Measurements from ENCODE around the gene ARHGAP4. TPM values are rescaled to one million over a fixed set of nuclear protein-coding genes. Genes with fewer than 3 reads are reported as not detected.

The ARHGAP4 gene
- total and polyA plus RNA-seq, 11 donors = 6.8 to 55.8 (median 12.9) TPM

DNA sequence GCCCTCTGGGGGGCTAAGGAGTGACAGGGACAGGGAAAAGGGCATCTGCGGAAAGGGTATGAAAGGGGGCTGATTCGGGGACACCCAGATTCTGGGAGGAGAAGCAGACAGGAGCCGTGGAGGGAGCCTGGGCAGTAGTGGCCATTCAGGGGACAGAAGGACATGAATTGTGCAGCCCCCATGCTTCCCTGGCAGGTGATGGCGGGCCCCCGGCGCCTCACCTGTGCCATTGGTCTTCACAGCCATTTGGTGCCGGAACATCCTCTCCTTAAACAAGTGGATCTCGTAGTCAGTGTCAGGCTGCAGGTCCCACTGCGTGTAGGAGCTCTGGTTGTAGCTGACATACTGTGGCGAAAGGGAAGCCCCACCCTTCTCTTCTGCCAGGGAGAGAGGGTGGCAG, 62.0 kb downstream of the ARHGAP4 start:
- WGBS, 4 donors = 83 to 91% (median 86%) methylated on average over 10 of the region's 10 CpGs
- intact Hi-C loops (cut with DNase I) = no loop called here

DNA sequence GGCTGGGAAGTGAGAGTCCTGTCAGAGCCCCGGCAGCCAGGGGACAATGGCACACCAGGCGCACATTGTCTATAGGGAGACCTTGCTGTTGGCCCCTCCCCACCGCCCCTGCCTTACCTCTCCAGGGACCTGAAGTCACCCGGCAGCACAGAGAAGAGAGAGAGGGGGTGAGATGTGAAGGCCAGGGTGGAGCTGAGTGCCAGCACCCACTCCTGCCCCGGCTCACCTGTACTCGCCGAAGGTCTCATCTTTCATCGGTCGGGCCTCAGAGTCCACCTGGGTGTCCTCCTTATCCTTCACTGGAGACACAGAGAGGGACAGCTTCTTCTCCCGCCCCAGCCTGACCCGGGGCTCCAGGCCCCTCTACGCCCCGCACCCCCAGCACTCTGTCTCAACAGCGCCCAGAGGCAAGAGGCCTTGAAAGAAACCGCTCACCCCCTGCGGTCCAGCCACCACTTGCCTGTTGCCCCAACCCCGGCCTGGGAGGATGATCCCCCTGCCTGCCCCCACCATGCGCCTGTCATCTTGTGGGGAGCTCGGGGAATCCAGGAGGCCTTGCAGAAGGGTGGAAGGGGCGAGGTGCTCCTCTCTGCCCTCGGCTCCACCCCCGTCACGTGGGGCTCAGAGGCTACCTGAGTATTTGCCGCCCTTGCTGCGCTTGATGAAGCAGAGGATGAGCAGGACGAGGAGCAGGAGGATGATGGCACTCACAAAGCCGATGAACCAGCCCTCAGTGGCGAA, 62.6 kb downstream of the ARHGAP4 start:
- Histone ChIP-seq H3K27ac (no peak overlapping the region), H3K4me1 (no peaks in the 10 kb centered on the region), H3K36me3 (no peaks in the 10 kb centered on the region), H3K4me3 (no peak overlapping the region), H3K9me3 (no peaks in the 10 kb centered on the region), H3K27me3 (peaks cover 0 to 31% (median 0%) of the 10 kb centered on the region in 9 donors)
- TF ChIP-seq, protein P1, sequence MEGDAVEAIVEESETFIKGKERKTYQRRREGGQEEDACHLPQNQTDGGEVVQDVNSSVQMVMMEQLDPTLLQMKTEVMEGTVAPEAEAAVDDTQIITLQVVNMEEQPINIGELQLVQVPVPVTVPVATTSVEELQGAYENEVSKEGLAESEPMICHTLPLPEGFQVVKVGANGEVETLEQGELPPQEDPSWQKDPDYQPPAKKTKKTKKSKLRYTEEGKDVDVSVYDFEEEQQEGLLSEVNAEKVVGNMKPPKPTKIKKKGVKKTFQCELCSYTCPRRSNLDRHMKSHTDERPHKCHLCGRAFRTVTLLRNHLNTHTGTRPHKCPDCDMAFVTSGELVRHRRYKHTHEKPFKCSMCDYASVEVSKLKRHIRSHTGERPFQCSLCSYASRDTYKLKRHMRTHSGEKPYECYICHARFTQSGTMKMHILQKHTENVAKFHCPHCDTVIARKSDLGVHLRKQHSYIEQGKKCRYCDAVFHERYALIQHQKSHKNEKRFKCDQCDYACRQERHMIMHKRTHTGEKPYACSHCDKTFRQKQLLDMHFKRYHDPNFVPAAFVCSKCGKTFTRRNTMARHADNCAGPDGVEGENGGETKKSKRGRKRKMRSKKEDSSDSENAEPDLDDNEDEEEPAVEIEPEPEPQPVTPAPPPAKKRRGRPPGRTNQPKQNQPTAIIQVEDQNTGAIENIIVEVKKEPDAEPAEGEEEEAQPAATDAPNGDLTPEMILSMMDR (IDR thresholded peaks at IDR 0.05) = no peak
- no peak for TF ChIP-seq POLR2A (IDR thresholded peaks at IDR 0.05)
- WGBS, 4 donors = 70 to 75% (median 73%) methylated on average over 20 to 28 of the region's 28 CpGs
- intact Hi-C loops (cut with DNase I) = no loop called here
- ATAC-seq (no peak), DNase-seq (no peak)

More for the DNA sequence above, 62.0 kb downstream of the ARHGAP4 start:
- Histone ChIP-seq H3K27me3 (peaks cover 0 to 25% (median 0%) of the 10 kb centered on the region in 9 donors), H3K4me1 (no peaks in the 10 kb centered on the region), H3K36me3 (no peaks in the 10 kb centered on the region), H3K9me3 (no peaks in the 10 kb centered on the region), H3K27ac (no peak overlapping the region), H3K4me3 (no peak overlapping the region)
- TF ChIP-seq, protein P1 (IDR thresholded peaks at IDR 0.05) = no peak
- TF ChIP-seq POLR2A (IDR thresholded peaks at IDR 0.05) = no peak
- no peak for ATAC-seq
- DNase-seq = no peak

DNA sequence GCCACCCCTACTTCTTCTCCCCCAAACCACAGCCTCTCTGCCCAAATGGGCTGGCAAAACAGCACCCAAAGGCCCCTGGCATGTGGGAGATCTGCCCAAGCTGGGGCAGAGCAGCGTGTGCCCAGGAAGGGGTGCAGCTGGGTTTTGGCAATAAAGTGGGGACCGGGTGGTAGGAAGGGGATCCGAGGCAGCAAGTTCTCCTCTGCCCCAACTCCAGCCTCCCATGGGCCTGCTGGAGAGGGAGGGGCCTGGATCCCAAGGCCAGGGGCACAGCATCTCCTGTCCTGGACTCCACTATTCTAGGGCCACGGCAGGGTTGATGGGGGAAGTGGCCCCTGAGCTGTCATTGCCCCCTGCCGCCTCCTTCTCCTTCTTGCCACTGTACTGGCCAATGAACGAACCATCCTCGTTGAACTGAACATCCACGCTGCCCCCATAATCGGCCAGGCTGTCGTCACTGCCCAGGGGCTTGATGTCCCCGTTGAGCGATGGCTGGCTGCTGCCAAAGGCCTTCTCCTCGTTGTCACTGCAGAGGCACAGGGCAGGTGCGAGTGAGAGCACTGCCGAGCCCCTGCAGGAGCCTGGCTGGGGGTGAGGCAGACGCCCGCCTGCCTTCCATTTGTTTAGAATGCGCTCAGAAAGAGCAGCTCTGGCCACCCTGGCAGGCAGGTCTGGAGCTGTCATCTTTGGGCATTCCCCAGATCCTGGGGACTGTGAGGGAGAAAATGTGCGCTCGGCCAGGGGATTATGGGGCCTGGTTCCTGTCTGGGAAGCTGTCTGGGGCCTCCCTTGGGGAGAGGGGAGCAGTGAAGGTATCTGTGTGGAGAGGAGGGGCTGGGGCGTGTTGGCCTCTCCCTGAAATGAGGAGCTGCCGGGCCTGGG, 63.5 kb downstream of the ARHGAP4 start:
- Histone ChIP-seq H3K27ac (no peak overlapping the region), H3K9me3 (no peaks in the 10 kb centered on the region), H3K27me3 (peaks cover 0 to 37% (median 0%) of the 10 kb centered on the region in 9 donors), H3K4me1 (no peaks in the 10 kb centered on the region), H3K36me3 (no peaks in the 10 kb centered on the region), H3K4me3 (no peak overlapping the region)
- WGBS, 4 donors = 45 to 72% (median 63%) methylated on average over 14 to 22 of the region's 22 CpGs
- DNase-seq (no peak), ATAC-seq (no peak)
- TF ChIP-seq, protein P1 (IDR thresholded peaks at IDR 0.05) = no peak
- no peak for TF ChIP-seq POLR2A (IDR thresholded peaks at IDR 0.05)
- intact Hi-C loops (cut with DNase I) = no loop called here

DNA sequence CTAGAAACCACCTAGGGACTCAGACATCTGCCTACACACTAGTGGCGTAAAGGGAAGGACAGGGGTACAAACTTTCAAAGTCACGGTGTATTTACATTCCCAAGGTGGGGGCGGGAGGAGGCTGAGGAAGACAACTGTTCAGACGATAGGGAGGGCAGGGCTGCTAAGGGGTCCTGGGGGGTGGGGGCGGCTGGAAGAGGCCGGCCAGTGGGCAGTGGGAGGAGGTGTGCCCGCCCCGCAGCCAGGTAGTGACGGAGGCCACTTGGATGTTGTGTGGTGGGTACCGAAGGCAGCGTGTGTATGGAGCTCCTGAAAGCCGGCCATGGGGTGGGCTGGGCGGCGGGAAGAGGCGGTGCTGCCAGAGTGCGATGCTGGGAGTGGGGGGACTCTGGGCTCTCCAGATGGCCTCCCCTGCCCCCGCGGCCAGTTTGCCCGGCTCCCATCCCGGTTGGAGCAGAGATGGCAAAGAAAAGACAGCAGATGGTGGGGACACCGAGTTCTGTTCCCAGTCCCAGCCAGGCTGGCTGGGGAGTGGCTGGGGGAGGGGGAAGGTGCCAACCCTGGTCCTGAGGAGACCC, 64.2 kb downstream of the ARHGAP4 start:
- Histone ChIP-seq H3K36me3 (no peaks in the 10 kb centered on the region), H3K4me3 (no peak overlapping the region), H3K27me3 (peaks cover 0 to 38% (median 0%) of the 10 kb centered on the region in 9 donors), H3K9me3 (no peaks in the 10 kb centered on the region), H3K27ac (no peak overlapping the region), H3K4me1 (no peaks in the 10 kb centered on the region)
- intact Hi-C loops (cut with DNase I) = no loop called here
- ATAC-seq = no peak
- DNase-seq = no peak
- 69 to 77% (median 73%) methylated on average over 18 to 21 of the region's 21 CpGs for WGBS, 4 donors
- TF ChIP-seq, protein P1 (IDR thresholded peaks at IDR 0.05) = no peak
- no peak for TF ChIP-seq POLR2A (IDR thresholded peaks at IDR 0.05)

Data from heart left ventricle (tissue), 16 donors.